Hematopoietic multipotent progenitor cell treated with erythropoietin and hydrocortisone succinate and interleukin-3 and kit ligand, for 4 days (in vitro differentiated cells): ENCODE results near the gene CRYZ.

ENCODE experiments used
- DNase-seq: peaks from one replicate; pipeline ENCODE4 v3.0.0-alpha.2; 2015

The CRYZ gene

DNA sequence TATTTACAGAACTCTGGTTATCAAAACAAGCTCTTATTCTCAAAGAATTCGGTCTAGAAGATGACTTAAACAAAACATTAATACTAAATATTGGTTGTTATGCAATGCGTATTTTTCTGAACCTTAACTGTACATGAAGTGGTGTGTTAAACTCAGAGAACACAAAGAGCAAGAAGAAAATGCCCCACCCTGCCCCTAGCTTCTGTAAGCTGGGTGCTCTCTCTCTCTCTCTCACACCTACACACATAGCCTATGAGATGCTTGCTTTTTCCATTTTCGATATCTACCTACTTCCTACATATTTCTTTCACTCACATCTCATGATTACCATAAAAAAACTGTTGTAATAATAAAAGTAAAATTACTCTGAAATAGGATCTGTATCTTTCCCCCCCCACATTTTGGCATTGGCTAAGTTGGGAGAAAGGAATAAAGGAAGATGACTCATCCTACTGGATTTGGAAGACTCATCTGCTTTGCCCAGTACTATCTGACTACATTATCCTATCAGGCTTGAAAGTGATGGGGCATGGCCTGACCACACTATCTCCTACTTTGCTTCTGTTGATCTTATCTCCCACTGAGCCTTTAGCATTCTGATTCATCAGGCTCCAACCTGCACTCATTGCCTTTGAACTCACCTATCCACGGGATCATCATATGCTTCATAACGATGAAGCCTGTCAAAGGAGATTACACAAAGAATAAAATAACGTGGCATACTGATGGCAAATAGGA, 2.9 kb downstream of the CRYZ start:
- DNase-seq: peak; percentile 6

DNA sequence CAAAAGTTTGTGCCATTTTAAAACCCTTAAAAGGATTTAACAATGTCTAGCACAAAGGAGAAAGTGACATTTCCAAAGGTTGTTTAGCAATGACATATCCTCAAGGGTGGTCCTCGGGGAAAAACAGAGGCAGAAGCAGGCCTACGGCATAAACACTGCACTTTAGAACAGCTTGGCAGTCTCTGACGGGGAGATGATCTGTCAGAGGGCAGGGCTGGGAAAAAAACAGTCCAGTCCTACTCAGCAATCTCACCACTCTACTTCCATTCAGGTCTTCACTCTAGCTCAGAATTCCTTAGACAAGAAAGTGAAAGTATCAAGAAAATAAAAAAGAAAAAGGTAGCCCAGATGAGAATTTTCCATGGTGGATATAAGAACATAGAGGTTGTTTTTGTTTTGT, 4.1 kb downstream of the CRYZ start:
- DNase-seq: no peak

DNA sequence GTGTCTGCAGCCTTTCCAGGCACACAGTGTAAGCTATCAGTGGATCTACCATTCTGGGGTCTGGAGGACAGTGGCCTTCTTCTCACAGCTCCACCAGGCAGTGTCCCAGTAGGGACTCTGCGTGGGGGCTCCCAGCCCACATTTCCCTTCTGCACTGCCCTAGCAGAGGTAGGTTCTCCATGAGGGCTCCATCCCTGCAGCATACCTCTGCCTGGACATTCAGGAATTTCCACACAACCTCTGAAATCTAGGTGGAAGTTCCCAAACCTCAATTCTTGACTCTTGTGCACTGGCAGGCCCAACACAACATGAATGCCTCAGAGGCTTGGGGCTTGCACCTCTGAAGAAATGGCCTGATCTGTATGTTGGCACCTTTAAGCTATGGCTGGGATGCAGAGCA, 6.8 kb downstream of the CRYZ start:
- DNase-seq: no peak

DNA sequence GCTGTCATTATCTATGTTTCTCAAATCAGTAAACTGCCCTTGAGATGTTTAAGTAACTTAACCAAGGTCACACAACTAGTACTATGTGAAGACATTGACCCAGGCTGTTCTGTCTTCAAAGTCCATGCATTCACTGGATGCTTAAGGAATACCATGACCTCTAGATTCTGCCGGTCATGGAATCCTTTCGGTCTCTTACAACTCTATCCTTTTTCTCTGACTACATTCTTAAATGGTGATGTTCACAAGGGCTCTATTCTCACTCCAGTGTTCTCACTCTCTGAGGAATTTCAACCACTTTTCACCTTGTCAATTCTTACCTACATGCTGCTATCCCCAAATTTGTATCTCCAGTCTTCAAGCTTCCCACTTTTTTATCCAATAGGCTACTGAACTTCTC, 15.2 kb downstream of the CRYZ start:
- no peak for DNase-seq

DNA sequence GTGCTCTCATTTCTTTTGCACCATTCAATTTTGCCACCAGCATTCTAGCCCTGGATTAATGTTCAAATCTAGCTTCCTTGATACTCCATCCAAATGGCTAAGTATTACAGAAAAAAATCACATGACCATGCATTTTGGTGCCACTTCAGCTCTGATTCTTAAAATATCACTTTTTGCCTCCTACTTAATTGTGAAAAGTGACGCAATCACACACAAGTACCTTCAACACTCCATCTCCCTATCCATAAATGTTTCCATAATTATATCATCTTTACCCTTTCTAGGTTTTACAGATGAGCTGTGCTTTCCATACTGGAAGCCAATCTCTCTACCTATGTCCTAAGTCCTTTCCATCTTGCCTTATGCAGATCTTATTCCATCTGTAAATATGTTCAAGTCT, 16.0 kb downstream of the CRYZ start:
- no peak for DNase-seq

DNA sequence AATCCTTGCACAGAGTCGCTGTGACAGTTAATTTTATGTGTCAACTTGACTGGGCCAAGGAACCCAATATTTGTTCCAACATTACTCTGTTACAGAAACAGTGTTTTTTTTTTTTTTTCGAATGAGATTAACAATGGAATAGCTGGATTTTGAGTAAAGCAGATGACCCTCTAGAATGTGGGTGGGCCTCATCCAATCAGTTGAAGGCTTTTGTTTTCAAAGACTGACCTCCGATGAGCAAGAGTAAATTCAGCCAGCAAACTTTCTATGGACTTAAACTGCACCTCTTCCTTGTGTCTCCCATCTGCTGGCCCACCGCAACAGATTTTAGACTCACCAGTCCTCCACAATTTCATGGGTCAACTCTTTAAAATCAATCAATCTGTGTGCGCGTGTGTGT, 17.0 kb downstream of the CRYZ start:
- DNase-seq: no peak

DNA sequence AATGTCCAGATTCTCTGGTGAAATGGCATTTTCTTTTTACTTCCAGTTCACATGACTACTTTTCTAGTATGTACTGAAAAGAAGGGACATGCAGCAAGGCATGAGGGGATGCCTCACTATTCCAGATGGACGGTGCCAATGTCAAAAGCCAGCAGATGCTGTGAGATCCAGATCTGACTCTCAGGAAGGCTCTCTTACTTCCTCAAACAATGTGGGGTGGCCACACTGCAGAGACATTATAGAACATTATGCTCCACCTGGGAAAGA, 17.7 kb downstream of the CRYZ start:
- no peak for DNase-seq

DNA sequence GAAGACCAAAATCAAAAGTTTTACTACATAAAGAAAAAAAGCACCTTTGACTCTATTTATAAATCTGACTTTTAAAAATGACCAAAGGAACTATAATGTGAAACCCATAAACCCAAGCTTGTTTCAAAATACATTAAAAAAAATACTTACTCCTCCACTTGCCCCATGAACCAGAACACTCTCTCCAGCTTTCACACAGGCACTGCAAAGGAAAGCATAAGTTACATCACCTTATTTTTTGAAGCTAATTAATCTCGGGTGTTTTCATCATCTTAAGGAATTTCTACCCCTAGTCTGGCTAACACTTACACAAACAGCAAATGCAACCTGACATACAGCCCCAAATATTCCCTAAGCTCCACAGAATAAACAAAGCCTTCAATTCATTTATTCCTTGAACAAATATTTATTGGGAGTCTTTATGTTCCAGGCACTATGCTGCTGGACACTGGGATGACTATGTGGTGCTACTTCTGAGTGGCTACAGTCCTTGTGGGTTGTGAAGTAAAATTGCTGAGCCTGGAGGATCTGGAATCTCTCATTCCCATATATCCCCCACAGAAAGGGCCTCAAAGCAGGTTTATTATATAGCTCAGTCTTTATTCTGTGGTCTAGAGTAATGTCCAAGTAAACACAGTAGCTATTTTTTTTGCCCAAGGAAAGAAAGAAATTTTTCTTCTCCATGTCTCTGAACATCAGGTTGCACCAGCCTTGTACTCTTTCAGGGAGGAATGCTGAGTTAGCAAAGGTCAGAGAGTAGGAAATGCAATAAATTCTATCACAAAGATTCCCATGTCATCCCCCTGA, 18.2 kb downstream of the CRYZ start:
- DNase-seq: no peak

DNA sequence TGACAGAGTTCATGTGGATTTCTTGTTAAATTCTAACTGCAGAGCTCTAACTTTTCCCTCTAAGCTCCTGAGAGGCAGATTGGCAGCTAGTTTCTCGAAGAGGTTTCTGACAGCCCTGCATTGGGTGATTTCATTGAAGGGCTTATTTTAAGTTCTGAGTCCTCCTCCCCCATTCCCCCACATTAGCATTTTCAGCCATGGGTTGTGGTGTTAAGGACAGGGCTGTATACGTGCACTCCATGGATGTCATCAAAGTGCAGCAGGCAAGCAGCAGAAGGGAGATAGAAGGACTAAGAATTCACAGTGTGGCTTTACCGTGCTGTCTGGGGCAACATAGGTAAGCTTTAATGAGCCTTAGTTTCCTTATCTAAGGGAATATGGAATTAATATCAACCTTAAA, 19.0 kb downstream of the CRYZ start:
- DNase-seq: no peak

DNA sequence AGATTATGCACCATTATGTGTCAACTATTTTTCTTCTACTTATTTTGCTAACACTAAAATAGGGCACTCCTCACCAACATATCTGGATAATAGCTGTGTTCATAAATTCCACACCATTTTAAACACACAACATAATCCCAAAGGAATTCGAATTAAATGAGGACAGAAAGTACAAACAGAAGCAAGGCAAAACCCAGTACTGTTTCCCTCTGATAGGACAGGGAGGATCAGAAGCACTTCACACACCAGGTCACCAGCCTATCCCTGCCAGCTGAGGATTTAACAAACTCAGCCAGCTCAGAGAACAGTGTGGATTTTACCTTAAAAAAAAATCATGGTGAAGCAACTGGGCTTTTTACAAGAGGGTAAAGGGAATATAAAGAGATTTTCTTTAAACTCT, 20.0 kb downstream of the CRYZ start:
- no peak for DNase-seq

DNA sequence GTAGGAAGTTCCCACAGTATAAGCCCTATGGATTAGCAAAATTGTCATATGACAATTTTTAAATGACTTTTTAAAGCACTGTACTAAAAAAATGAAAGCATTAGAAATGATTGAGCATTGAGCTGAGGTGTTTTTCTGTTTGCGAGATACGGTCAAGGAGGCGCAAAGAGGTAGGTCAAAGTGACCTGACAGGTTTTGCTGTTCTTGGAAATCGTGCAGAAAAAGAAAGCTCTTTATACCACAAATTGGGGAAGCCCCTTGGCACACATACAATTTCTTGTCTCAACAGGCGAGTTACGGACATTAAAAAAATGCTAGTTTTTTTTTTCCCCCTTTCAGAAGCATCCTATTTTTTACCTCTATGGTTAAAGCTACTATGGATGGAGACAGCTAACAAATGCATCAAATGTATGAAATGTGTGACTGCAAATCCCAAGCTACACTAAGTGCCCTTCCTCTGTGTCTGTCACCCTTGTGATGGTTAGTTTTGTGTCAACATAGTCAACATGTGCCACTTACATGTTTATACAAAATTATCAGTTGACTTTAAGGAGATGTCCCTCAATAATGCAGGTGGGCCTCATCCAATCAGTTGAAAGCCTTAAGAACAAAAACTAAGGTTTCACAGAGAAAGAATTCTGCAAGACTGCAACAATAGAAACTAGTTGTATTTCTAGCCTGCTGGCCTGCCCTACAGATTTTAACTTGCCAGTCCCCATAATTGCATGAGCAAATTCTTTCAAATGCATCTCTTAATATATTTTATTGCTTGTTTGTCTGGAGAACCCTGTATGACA, 29.3 kb downstream of the CRYZ start:
- DNase-seq: no peak

DNA sequence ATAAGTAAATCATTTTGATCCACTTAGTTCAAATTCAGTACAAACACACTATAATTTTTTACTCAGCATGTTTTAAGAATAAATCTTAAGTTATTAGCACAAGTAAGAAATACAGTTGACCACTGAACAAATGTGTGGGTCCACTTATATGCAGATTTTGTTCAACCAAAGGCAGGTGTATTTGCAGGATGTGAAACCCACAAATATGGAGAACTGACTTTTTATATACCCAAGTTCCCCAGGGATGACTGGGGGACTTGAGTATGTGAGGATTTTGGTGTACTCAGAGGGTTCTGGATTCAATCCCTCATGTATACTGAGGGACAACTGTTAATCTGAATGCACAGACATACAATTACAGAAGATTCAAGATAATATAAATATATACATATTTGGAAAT, 33.5 kb downstream of the CRYZ start:
- no peak for DNase-seq

DNA sequence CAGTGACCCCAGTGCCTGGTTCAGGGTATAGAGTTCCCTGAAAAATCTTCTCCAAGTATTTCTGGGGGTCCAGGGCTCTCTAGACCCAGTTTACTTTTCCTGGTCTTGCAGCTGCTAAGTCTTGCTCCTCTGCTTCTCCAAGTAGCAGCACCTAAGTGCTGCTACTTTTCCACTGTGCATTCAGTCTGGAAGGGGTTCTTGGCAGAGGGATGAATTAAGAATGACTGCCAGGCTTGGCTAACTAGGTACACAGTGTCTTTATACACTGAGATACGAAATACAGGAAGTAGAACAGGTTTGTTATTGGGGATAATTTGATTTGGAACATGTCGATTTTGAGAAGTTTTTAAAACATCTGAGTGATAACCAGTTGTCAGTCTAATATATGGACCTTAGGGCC, 35.0 kb downstream of the CRYZ start:
- DNase-seq: no peak

DNA sequence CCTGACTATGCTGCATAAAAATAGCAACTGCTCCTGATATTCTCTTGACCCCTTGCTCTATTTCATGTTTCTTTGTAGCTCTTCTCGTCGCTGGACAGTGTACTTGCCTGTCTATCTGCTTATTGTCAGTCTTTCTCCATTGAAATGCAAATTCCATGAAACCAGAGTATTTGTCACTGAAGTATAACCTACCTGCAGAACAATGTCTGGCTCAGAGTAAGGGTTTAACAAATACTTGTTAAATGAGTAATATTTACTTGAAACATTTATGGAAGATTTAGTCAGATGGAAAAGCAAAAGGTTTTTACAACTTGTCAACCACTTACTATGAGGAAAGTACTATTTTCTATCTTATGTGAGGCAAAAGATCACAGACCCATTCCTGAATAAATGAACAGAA, 39.4 kb downstream of the CRYZ start:
- DNase-seq: no peak

DNA sequence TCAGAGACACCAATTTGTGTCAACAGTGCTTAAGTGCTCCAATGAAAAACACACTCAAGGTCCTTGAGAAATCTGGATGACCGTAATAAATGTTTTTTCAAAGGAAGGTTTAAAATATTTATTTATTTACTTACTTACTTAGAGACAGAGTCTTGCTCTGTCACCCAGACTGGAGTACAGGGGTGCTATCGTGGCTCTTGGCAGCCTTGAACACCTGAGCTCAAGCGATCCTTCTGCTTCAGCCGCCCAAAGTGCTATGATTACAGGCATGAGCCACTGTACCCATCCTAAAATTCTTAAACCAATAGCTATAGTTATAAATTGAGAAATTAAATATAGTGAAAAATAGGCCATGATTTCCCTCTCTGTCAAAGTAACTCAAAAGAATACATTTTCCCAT, 41.9 kb downstream of the CRYZ start:
- no peak for DNase-seq

DNA sequence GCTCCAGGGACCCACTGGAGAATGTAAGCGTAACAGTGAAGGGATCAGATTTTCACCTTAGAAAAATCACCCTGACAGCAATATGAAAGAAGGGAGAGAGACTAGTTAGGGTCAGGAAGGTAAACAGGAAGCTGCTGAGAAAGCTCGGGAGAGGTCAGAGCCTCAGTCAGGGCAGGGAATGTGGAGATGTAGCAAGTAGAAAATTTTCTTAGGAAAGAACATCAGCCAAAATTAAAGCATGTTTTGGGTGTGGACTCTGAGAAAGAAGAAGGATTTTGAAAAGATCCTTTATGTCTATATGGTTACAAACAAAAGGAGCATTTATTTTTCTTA, 42.5 kb downstream of the CRYZ start:
- DNase-seq: no peak

DNA sequence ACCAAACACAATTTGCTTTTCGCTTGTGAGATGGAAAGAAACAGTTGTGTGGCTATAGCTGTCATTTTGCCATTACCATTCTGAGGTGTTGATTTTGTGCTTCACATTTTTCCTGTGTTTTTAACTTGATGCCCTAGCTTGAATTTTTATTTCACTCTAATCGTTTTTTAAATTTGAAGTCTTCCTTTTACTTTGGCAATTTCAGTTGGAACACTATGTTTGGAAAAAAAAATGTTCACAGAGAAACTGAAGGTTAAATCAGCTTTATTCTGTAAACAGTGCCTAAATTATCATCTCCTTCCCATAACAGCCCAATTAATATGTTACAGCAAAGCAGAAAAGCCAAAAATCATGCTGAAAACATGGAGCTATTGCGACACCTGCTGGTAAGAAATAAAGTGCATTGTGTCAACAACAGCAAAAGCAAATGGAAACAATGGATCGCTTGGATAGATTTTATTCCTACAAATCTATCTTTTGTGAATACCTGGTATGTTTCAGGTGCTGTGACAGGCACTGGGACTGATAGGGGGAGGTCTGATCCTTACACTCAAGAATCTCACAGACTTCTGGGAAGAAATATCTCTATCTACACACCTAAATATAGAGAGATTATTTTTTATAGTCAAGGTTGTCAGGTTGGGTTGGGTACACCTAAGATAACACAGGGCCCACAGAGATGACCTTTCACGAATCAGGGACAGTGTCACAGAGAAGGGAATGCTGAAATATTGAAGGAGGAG, 43.1 kb downstream of the CRYZ start:
- peak; percentile 80 for DNase-seq

DNA sequence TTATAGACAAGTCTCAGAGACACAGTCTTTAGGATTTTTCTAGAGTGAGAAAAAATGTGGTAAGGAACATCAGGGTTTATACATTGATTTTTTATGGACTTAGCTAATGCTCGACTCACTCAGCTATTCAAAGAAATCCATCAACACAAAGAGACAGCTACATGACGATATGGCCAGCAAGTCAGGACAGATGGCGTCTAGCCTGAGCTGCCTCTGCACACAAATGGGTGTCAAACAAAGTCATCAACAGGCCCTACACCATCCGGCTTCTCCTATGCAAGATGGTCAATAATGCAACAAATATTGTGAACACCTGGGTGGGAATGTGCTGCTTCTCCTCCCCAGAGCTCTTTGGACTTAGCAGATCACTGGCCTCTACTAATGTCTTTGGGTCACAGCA, 45.9 kb downstream of the CRYZ start:
- no peak for DNase-seq

DNA sequence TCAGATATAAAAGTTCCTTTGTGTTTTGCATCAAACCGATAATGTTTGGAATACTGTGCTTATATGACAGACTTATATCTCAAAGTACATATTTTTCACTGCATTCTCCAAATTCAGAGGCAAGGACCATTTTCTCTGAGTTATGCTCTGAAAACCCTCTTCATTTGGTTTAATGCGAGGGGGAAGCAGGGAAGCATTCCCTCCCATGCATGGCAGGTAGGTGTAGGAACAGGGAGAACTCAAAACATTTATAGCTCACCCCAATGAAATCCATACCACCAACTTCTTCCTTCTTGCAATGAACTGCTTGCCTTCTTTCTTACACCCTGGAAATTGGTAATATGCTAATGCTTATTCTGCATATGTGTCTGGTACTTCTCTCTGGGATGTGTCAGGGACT, 48.5 kb downstream of the CRYZ start:
- no peak for DNase-seq

DNA sequence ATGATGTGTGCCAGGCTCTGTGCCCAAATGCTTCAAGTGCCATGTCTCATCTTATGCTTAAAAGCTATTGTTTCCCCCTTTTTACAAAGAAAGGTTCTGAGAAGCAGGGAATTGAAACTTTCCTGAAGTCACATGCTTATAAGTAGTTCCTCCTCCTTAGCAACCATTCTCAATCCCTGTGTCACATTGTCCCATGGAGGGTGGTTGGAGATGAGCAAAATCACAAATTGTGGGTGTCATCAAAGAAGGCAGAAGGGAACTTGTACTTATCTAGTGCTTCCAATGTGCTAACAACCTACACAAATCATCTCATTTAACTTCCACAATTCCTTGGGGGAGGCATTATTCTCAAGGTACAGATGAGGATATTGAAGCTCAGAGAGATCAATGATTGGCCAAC, 49.2 kb downstream of the CRYZ start:
- DNase-seq: no peak

DNA sequence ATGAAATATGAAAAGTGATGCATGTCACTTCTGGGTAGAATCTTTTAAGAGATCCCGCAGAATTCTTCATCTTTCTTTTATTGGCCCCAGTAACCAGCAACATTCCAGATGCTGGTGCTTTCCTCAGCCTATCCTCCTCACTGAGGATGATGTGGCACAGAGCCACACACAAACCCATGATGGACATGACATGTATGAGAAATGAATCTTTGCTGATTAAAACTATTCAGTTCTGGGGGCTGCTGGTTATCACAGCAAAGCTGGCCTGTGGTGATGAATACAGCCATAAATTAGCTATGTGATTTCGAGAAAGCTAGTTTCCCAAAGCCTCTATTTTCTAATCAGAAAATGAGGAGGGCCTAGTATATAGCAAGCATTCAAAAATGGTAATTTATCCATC, 51.0 kb downstream of the CRYZ start:
- DNase-seq: no peak

DNA sequence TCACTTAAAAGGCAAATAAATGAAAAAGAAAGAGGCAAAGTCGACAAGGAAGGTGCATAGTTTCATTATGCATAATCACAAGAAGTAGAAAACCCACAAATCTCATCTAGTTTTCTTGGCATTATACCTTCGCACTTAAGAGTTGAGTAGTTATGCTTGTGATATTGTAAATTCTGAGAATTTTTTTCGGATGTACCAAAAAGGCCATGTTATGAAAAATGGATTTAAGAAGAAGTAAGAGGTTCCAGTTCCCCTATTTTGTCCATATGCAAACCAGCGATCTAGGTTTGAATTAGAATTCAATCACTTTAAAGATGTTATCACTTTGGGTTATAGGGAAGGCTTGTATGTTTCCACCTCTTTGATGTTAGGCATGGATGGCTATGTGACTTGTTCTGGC, 51.4 kb downstream of the CRYZ start:
- no peak for DNase-seq

DNA sequence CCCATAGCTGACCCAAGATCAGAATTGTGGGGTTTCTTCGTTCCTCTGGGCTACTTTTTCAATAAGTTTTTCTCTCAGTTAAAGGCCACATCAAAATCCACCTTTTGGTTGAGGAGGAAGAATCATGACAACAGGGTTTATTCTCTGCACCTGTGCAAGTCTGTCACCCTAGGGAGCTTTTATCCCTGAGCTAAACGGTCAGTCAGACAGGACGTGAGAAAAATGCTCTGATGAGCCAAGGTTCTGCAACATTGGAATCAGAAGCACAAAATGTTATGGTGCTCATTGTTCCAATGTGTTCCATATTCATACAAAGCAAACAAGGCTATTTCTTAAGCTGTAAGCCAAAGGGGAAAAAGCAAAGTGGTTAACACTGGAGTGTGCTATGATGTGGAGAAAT, 51.8 kb downstream of the CRYZ start:
- no peak for DNase-seq

DNA sequence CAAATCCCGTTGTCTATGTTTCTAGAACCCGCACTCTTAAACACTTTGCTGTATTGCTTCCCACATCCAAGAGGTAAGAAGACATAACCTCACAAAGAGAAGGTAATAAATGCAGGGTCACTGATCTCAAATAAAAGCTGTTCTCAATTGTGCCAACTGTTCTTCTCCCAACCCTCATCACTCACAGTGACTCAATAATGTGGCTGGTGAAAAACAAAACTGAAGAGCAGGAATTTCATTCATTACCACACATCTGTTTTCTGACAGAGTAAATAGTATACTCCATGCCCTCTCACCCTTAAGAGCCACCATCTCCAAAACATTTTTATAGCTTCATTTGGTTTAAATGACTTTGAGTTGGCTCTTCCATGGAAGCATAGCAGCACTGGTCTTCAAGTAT, 53.0 kb downstream of the CRYZ start:
- DNase-seq: no peak
